ENCODE measurements around the gene USE1. TPM values are rescaled to one million over a fixed set of nuclear protein-coding genes. Genes with fewer than 3 reads are reported as not detected.
A peak's percentile ranks its signal among the peaks of the same experiment; 100 is the strongest.

USE1 gene
- total and polyA plus RNA-seq, 9 of the 15 experiments (the other 6 are each of a cell fraction or from before 2014, with no cell fraction given): 17.3 to 52.4 (median 34.0) TPM

GRCh38 chr19:17243830-17244617 is 28.9 kb downstream of the USE1 start (continued):
- TF ChIP-seq REST (IDR thresholded peaks at IDR 0.05; ENCODE audit: borderline replicate concordance) (no peak), REST (CRISPR knock-in tag; IDR thresholded peaks at IDR 0.05; ENCODE audit: low read depth) (no peak), GABPB1 (CRISPR knock-in tag; IDR thresholded peaks at IDR 0.05) (peak; percentile 53; the same call in 1 of the 2 replicates), POLR2AphosphoS2 (IDR thresholded peaks at IDR 0.05; ENCODE audit: low read length) (no peak), ZNF407 (IDR thresholded peaks at IDR 0.05; ENCODE audit: low read depth) (peak; percentile 83)
- TF ChIP-seq, protein P1, sequence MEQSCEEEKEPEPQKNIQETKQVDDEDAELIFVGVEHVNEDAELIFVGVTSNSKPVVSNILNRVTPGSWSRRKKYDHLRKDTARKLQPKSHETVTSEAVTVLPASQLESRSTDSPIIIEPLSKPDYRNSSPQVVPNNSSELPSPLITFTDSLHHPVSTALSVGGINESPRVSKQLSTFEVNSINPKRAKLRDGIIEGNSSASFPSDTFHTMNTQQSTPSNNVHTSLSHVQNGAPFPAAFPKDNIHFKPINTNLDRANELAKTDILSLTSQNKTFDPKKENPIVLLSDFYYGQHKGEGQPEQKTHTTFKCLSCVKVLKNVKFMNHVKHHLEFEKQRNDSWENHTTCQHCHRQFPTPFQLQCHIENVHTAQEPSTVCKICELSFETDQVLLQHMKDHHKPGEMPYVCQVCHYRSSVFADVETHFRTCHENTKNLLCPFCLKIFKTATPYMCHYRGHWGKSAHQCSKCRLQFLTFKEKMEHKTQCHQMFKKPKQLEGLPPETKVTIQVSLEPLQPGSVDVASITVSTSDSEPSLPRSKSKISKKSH (CRISPR knock-in tag; IDR thresholded peaks at IDR 0.05): no peak

Data from K562 (cell line).